HG03159 (cell line): ENCODE data around the gene TRAM1L1.

Experiments used
- ATAC-seq: cut with Tn5 transposase; IDR thresholded peaks from one replicate; pipeline ENCODE4 v1.9.1; 2021; ENCODE audit warnings: mild to moderate bottlenecking, moderate library complexity; ENCODE audit not compliant: unreplicated experiment

TRAM1L1 gene

DNA sequence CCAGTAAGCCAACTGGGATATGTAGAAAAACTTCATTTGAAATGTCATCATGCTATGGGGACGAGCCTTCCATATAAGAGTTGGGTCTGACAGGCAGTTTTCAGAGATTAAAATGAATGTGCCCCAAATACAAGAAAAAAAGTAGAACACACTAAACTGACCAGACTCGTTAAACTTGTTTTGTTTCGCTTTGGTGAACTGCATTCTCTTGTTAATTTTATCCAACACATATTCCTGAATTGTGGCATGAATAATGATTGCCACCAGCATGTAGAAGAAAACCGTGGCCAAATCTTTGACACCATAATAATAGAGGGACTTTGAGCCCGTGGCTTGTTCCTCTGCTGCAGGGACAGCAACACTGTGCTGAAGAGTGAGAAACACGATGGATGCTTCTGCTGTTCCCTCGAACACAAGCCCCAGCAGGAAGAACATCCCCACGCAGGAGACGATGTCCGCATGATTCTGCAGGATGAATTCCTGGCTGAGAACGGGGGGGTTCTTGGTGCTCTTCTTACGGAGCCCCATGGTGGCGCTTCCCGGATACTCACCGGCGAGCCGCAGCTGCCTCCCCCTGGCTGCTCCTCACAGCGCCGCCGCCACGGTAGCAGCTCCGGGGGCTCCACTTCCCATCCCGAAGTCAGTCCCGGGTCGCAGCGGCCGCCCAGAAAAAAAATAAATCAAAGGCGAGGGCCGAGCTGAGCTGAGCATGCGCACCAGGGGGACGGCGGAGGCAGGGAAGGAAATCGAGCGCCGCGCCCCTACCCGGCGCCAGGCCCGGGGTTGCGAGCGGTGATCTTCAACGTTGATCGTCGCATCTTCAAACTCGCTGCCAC, at the start of gene TRAM1L1:
TSS of gene TRAM1L1 (minus strand) at position 711 of the 836 bp plus-strand sequence. CDS start at position 528, 183 bp downstream.
- ATAC-seq = peak; percentile 67

DNA sequence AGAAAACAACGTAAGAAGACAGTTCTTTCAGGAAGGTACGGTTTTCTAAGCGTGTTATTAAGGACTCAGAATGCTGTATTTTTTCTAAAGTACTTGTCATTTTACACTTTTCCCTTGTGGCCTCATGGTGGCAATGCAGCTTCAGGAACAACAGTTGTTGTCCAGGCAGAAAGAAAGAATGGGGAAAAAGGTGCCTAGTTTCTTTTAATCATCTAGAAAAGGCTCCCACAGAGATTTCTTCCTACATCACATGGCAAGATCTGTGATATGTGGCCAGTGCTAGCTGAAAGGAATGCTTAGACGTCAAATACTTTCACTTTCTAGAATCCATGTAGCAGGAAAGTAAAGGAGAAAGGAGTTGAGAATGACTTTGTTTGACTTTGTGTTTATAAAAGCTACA, 49.0 kb upstream of the TRAM1L1 start:
- ATAC-seq = no peak

DNA sequence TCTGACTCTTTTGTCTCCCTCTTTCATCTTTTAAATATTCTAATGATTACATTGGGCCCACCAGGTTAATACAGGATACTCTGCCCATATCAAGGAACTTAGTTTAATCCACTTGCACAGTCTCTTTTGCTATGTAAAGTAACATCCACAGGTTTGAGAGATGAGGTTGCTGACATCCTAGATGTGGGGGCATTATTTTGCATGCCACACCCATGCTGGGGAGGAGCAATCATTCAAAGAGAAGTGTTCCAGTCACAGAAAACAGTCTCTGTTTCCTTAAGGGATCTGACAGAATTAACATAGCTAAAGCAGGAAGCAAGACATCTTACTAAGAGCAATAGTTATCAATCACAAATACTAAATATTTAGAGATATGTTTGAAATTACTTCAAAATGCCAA, 11.5 kb upstream of the TRAM1L1 start:
- no peak for ATAC-seq

DNA sequence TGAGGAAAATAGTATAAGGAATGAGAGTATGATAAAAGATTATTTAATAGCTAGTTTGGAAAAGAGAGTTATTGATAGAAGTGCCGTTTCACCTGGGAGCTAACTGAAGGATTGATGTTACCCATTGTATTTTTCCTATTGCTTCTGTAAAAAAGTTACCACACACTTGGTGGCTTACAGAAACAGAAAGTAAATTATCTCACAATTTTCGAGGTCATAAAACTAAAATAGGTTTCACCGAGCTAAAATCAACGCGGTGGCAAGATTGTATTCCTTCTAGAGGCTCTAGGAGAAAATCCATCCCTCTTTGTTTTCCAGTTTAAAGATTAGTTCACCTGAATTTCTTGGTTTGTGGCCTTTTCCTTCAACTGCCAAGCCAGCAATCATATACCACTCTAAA, 11.1 kb upstream of the TRAM1L1 start:
- no peak for ATAC-seq

DNA sequence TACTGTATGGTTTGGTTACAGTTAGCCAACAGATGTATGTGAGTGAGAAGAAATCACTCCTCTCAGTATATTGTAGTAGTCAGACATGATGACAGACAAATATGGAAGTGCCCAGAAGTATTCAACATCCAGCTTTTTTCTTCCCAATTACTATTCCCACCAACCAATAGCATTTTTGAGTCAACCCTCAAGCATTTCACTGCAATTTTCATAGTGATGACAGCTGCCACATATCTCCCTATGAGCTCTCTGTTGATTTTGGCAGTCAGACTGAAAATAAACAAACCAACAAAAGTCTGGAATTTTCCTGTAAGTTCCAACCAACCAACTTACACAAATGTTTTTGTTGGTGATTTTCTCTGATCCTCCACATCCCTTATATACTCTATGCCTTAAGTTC, 8.2 kb upstream of the TRAM1L1 start:
- ATAC-seq = no peak

DNA sequence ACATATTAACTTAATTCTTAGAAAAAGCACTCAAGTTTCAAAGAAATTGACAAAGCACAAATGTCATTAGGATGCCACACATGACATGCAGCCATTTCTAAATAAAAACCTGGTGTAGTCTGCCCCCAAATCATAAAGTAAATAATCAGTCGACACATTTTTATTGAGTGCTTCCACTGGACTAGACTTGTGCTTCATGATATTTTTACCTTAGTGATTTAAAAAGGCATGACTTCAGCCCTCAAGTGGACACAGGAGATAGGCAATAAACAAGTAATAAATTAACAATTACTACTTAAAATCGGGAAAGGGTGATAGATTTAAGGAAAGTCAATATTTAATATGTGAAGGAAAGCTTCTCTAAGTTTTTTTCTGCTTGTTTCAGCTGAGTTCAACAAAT, 7.6 kb downstream of the TRAM1L1 start:
- ATAC-seq = no peak

DNA sequence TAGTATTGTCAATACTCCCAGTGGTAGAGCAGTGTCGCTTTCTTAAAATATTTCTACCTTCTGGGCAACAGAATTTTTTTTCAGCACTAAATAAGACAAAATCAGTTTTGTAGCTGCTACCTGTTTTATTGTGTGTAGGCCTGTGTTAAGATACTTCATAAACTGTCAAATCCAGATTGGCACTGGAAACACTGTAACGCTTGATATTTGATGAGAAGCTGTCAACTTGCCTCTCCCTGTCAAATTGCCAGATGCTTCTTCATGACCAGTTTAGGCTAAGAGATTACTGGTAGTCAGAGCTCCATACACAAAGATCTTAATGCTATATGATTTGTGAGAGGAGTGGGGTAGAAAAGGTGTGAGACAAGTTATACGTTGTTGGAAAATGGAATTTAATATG, 17.3 kb downstream of the TRAM1L1 start:
- no peak for ATAC-seq

DNA sequence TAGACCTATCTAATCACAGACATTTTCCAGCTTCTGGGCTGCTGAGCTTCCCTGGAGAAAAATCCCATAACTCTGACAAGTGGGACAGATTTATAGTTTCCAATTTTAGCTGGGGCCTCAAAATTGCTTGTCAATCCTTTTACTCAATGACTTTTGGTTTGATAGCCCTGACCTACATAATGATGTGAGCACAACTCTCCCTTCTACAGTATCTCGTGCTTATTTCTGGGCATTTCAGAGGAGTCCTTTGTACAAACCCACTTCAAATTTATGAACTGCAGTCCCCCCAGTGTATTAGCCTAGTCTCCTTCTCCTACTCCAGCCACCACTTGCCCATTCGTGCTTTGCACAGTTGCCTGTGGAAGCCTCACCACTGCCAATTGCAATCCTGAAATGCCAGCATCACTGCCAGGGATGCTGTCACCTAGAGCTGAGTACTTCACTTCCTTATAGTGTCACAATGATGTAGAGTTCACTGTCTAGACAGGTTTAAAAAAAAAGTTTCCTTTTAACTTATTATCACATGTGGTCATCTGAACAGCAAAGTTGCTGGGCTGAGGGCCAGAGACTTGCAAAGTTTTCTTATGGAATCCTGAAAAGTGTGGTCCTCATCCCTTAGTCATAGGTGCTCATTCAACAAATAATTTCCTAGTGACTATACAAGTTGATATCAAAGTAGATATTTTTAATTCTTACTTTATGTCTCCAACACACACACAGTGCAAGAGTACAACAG, 21.2 kb downstream of the TRAM1L1 start:
- ATAC-seq = no peak

DNA sequence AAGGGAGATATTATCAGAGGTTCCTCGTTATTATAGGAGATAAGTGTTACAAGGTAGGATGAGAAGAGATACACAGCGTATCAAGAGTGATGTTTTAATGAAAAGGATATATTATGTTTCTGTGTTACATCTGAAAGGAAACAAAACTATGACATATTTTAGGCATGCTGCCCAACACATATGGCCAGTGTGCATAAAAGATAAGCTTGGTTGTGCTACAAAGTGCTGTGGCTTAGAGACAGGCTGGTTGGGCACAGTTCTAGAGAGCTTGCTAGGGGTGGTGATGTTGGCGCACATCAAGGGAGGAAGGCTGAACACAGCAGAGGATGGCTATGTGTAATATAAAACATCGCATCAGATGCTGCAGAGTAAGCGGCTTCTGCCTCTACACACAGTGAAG, 42.4 kb downstream of the TRAM1L1 start:
- ATAC-seq = no peak
